Measurements from ENCODE around the gene ADCY7. TPM values are rescaled to one million over a fixed set of nuclear protein-coding genes. Genes with fewer than 3 reads are reported as not detected.

Gene ADCY7
- total and polyA plus RNA-seq, 9 of the 15 experiments (the other 6 are each of a cell fraction or from before 2014, with no cell fraction given), result 2.3 to 108 (median 28.6) TPM

GRCh38 chr16:50274326-50275097 lies 8.2 kb downstream of the ADCY7 start (continued):
- no peak for TF ChIP-seq HOMEZ (CRISPR knock-in tag; IDR thresholded peaks at IDR 0.05)
- TF ChIP-seq TOE1 (IDR thresholded peaks at IDR 0.05; ENCODE audit: borderline replicate concordance), result no peak
- TF ChIP-seq TOE1 (CRISPR knock-in tag; IDR thresholded peaks at IDR 0.05; ENCODE audit: borderline replicate concordance, low read depth), result no peak
- TF ChIP-seq ZNF318 (IDR thresholded peaks at IDR 0.05; ENCODE audit: borderline replicate concordance in 1 of 2, low read depth in 1 of 2), result no peak
- TF ChIP-seq JUND (IDR thresholded peaks at IDR 0.05; ENCODE audit: borderline replicate concordance, low read depth, low read length), result no peak
- TF ChIP-seq JUND (tag; IDR thresholded peaks at IDR 0.05; ENCODE audit: borderline replicate concordance, low read depth, low read length), result no peak
- TF ChIP-seq DDX20 (tag; IDR thresholded peaks at IDR 0.05; ENCODE audit: low read depth), result no peak
- TF ChIP-seq RBFOX2 (IDR thresholded peaks at IDR 0.05; ENCODE audit: low read depth, low read length), result peak; percentile 49
- no peak for TF ChIP-seq ADNP (tag; IDR thresholded peaks at IDR 0.05)
- no peak for TF ChIP-seq CAMTA2 (CRISPR knock-in tag; conservative IDR thresholded peaks at IDR 0.05)
- no peak for TF ChIP-seq ATF4 (CRISPR knock-in tag; IDR thresholded peaks at IDR 0.05)
- no peak for TF ChIP-seq SRSF3 (IDR thresholded peaks at IDR 0.05; ENCODE audit: insufficient read depth, low read length)
- TF ChIP-seq PURB (CRISPR knock-in tag; IDR thresholded peaks at IDR 0.05; ENCODE audit: low read depth), result no peak
